Chondrocyte (in vitro differentiated cells): ENCODE measurements around the gene PTPRS. TPM values are rescaled to one million over a fixed set of nuclear protein-coding genes. Genes with fewer than 3 reads are reported as not detected.

Experiments
- DNase-seq: peaks from one replicate; pipeline ENCODE4 v3.0.0; 2021; ENCODE audit warnings: mixed read lengths, low spot score
- H3K27ac Mint-ChIP-seq: one replicate; pipeline ENCODE4 v1.8.0; 2021; ENCODE audit warnings: mild to moderate bottlenecking, moderate library complexity, mixed read lengths; ENCODE audit not compliant: unreplicated experiment
- H3K27me3 Mint-ChIP-seq: 2 replicates; pipeline ENCODE4 v1.8.0; 2021; ENCODE audit warnings: low read depth, mixed read lengths
- H3K36me3 Mint-ChIP-seq: 2 replicates; pipeline ENCODE4 v1.8.0; 2021; ENCODE audit warnings: low read depth, mixed read lengths
- H3K4me1 Mint-ChIP-seq: 2 replicates; pipeline ENCODE4 v1.8.0; 2021; ENCODE audit warnings: low read depth, mild to moderate bottlenecking, mixed read lengths
- H3K4me3 Mint-ChIP-seq: one replicate; pipeline ENCODE4 v1.8.0; 2021; ENCODE audit warnings: mild to moderate bottlenecking, moderate library complexity, mixed read lengths; ENCODE audit not compliant: unreplicated experiment
- H3K9me3 Mint-ChIP-seq: 2 replicates; pipeline ENCODE4 v1.8.0; 2021; ENCODE audit warnings: low read depth, mixed read lengths
- CTCF ChIP-seq: fragments of 200-600 bp; sonication (generic); IDR thresholded peaks from 2 replicates; pipeline ENCODE4 v1.5.0; 2021; ENCODE audit warnings: antibody characterized with exemption, mild to moderate bottlenecking, moderate library complexity
- total RNA-seq: library from RNA; stranded (reverse); gene quantifications from 3 replicates; pipeline ENCODE4 v1.2.1, GENCODE V29; 2021

Gene PTPRS
- total RNA-seq, 1 donor from 2014 or later, result 130 TPM

GRCh38 chr19:5316138-5316537, 24.5 kb downstream of the PTPRS start:
- no peak overlapping the region for H3K4me3 Mint-ChIP-seq
- H3K36me3 Mint-ChIP-seq, result no peaks in the 10 kb centered on the region
- no peaks in the 10 kb centered on the region for H3K4me1 Mint-ChIP-seq
- H3K9me3 Mint-ChIP-seq, result no peaks in the 10 kb centered on the region
- TF ChIP-seq CTCF, result no peak
- no peaks in the 10 kb centered on the region for H3K27me3 Mint-ChIP-seq
- H3K27ac Mint-ChIP-seq, result no peak overlapping the region
- no peak for DNase-seq

- Mint-ChIP-seq H3K36me3 (no peaks in the 10 kb centered on the region), H3K4me3 (no peak overlapping the region), H3K27ac (no peak overlapping the region), H3K27me3 (no peaks in the 10 kb centered on the region), H3K4me1 (no peaks in the 10 kb centered on the region), H3K9me3 (no peaks in the 10 kb centered on the region)
- TF ChIP-seq CTCF, result no peak
- DNase-seq, result no peak
Observed at GRCh38 chr19:5314907-5315298, 25.7 kb downstream of the PTPRS start.

- H3K4me3 Mint-ChIP-seq, result no peak overlapping the region
- no peak for TF ChIP-seq CTCF
- no peak overlapping the region for H3K27ac Mint-ChIP-seq
- no peak for DNase-seq
- no peaks in the 10 kb centered on the region for H3K27me3 Mint-ChIP-seq
- no peaks in the 10 kb centered on the region for H3K4me1 Mint-ChIP-seq
- H3K36me3 Mint-ChIP-seq, result no peaks in the 10 kb centered on the region
- no peaks in the 10 kb centered on the region for H3K9me3 Mint-ChIP-seq
Observed at GRCh38 chr19:5314012-5314906, 26.4 kb downstream of the PTPRS start.

- H3K27me3 Mint-ChIP-seq, result no peaks in the 10 kb centered on the region
- H3K4me1 Mint-ChIP-seq, result peaks cover 4% of the 10 kb centered on the region
- TF ChIP-seq CTCF, result no peak
- H3K9me3 Mint-ChIP-seq, result no peaks in the 10 kb centered on the region
- no peak overlapping the region for H3K27ac Mint-ChIP-seq
- H3K36me3 Mint-ChIP-seq, result no peaks in the 10 kb centered on the region
- no peak for DNase-seq
- H3K4me3 Mint-ChIP-seq, result no peak overlapping the region
Observed at GRCh38 chr19:5313307-5313706, 27.3 kb downstream of the PTPRS start.

- DNase-seq, result no peak
- Mint-ChIP-seq H3K4me1 (peaks cover 6% of the 10 kb centered on the region), H3K9me3 (no peaks in the 10 kb centered on the region), H3K27me3 (no peaks in the 10 kb centered on the region), H3K27ac (no peak overlapping the region), H3K36me3 (no peaks in the 10 kb centered on the region), H3K4me3 (no peak overlapping the region)
- TF ChIP-seq CTCF, result no peak
Observed at GRCh38 chr19:5312058-5312457, 28.6 kb downstream of the PTPRS start.
